Calu3 (cell line): ENCODE results near the gene SNX1. TPM values are rescaled to one million over a fixed set of nuclear protein-coding genes. Genes with fewer than 3 reads are reported as not detected.
"Not testable (repeated sequence)": the region's sequence is repeated elsewhere in the genome, so short reads cannot be mapped to it uniquely, and the experiment has no call there.

Source experiments
- BruUV-seq: library from RNA; stranded (reverse); fragments of 400-500 nt; replicated peaks from 2 replicates; lab custom pipeline; 2021; lab: Mats Ljungman, UMichigan
- CTCF ChIA-PET: fragments of 300-600 bp; sonication (Branson Sonifier 250); formaldehyde crosslinking; loops from one replicate; lab custom pipeline; 2022; ENCODE audit warnings: antibody characterized with exemption; lab: Charles Lee
- DNase-seq: peaks from one replicate; pipeline ENCODE4 v3.0.0; 2022
- H3K27ac Mint-ChIP-seq: one replicate; pipeline ENCODE4 v1.8.0; 2022; ENCODE audit warnings: mixed read lengths; ENCODE audit not compliant: unreplicated experiment
- H3K27me3 Mint-ChIP-seq: one replicate; pipeline ENCODE4 v1.8.0; 2022; ENCODE audit warnings: mixed read lengths; ENCODE audit not compliant: unreplicated experiment
- H3K36me3 Mint-ChIP-seq: one replicate; pipeline ENCODE4 v1.8.0; 2022; ENCODE audit warnings: mild to moderate bottlenecking, moderate library complexity, mixed read lengths; ENCODE audit not compliant: insufficient read depth, unreplicated experiment
- H3K4me1 Mint-ChIP-seq: one replicate; pipeline ENCODE4 v1.8.0; 2022; ENCODE audit warnings: mild to moderate bottlenecking, low read depth, mixed read lengths; ENCODE audit not compliant: unreplicated experiment
- H3K4me3 Mint-ChIP-seq: one replicate; pipeline ENCODE4 v1.8.0; 2022; ENCODE audit warnings: mild to moderate bottlenecking, low read depth, moderate library complexity, mixed read lengths; ENCODE audit not compliant: unreplicated experiment
- H3K9me3 Mint-ChIP-seq: one replicate; pipeline ENCODE4 v1.8.0; 2022; ENCODE audit warnings: low read depth, mixed read lengths; ENCODE audit not compliant: unreplicated experiment
- CTCF ChIP-seq: fragments of 200-600 bp; IDR thresholded peaks from one replicate; pipeline ENCODE4 v1.8.0; 2022; ENCODE audit warnings: antibody characterized with exemption; ENCODE audit not compliant: unreplicated experiment
- intact Hi-C: fragments of 100-400 bp; cut with micrococcal nuclease; formaldehyde crosslinking; loops from one replicate; pipeline ENCODE4 v1.10.0; 2022; ENCODE audit not compliant: unreplicated experiment
- total RNA-seq: library from RNA; stranded (reverse); gene quantifications from 2 replicates; pipeline ENCODE4 v1.2.3, GENCODE V29; 2022

Gene SNX1
- total RNA-seq, 1 experiment from 2014 or later: 108 TPM

GRCh38 chr15:64117759-64118487 is 22.1 kb downstream of the SNX1 start:
- DNase-seq: no peak
- no peaks in the 10 kb centered on the region for H3K4me1 Mint-ChIP-seq
- no peak overlapping the region for H3K4me3 Mint-ChIP-seq
- H3K27me3 Mint-ChIP-seq: no peaks in the 10 kb centered on the region
- TF ChIP-seq CTCF: no peak
- H3K9me3 Mint-ChIP-seq: no peaks in the 10 kb centered on the region
- CTCF ChIA-PET: no interaction called here
- BruUV-seq: no TSS peak
- H3K27ac Mint-ChIP-seq: no peak overlapping the region
- intact Hi-C loops: no loop called here
- H3K36me3 Mint-ChIP-seq: peaks cover 51% of the 10 kb centered on the region

DNA sequence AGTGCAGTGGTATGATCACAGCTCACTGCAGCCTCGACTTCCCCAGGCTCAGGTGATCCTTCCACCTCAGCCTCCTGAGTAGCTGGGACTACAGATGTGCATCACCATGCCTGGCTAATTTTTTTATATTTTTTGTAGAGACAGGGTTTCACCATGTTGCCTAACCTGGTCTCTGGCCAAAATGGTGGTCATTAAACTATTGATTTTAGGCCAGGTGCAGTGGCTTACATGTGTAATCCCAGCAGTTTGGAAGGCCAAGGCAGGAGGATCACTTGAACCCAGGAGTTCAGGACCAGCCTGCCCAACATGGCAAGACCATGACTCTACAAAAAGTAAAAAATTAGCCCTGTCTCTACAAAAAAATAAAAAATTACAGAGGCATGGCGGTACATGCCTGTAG is 24.5 kb downstream of the SNX1 start:
- H3K9me3 Mint-ChIP-seq, intact Hi-C loops, H3K4me3 Mint-ChIP-seq, H3K27ac Mint-ChIP-seq, DNase-seq, BruUV-seq, H3K4me1 Mint-ChIP-seq, H3K27me3 Mint-ChIP-seq, CTCF ChIA-PET: not testable (repeated sequence)
- peaks cover 42% of the 10 kb centered on the region for H3K36me3 Mint-ChIP-seq

DNA sequence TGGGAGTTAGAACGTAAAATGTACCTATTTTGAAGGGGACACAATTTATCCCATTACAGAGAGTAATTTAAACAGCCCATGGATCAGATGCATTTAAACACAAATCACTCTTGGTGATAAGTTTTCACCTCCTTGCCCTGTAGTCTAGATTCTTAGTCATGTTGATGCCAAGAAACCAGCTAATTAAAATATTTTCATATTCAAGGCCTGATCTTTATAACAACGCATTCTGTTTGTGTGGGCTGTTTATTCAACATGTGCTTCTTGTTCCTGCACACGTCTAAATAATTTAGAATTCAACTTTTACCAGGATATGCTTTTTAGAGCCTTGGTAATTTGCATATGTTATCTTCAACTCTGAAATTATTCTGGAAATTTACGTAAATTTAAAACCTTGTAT is 25.8 kb downstream of the SNX1 start:
- intact Hi-C loops: no loop called here
- CTCF ChIA-PET: no interaction called here
- no peak for TF ChIP-seq CTCF
- Mint-ChIP-seq H3K27ac (no peak overlapping the region), H3K9me3 (no peaks in the 10 kb centered on the region), H3K36me3 (peaks cover 42% of the 10 kb centered on the region), H3K4me3 (no peak overlapping the region), H3K4me1 (no peaks in the 10 kb centered on the region), H3K27me3 (no peaks in the 10 kb centered on the region)
- DNase-seq: no peak
- BruUV-seq: no TSS peak

DNA sequence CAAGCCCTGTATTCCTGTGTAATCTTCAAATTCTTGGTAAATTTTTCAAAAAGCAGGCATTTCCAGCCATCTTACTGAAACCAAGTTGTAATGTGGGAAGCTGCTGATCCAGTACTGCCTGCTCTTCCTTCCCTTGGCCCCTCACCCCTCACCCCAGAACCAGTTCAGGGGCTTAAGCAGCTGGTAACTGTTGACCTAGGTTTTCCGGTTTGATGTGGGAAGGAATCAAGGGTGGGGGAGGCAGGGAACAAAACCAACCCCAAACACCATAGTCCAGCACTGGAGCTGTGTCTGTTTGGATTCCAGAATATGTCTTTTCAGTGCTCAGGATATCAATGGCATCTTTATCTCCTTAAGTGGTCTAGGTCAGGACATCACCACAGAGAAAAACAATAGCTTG is 26.7 kb downstream of the SNX1 start:
- H3K36me3 Mint-ChIP-seq: peaks cover 42% of the 10 kb centered on the region
- BruUV-seq: no TSS peak
- DNase-seq: no peak
- CTCF ChIA-PET: no interaction called here
- no peaks in the 10 kb centered on the region for H3K9me3 Mint-ChIP-seq
- H3K27me3 Mint-ChIP-seq: no peaks in the 10 kb centered on the region
- no peaks in the 10 kb centered on the region for H3K4me1 Mint-ChIP-seq
- no peak overlapping the region for H3K27ac Mint-ChIP-seq
- no peak overlapping the region for H3K4me3 Mint-ChIP-seq
- no peak for TF ChIP-seq CTCF
- intact Hi-C loops: no loop called here

GRCh38 chr15:64122936-64123351 is 27.2 kb downstream of the SNX1 start:
- DNase-seq: no peak
- no peak overlapping the region for H3K27ac Mint-ChIP-seq
- TF ChIP-seq CTCF: no peak
- H3K36me3 Mint-ChIP-seq: peaks cover 45% of the 10 kb centered on the region
- no peaks in the 10 kb centered on the region for H3K4me1 Mint-ChIP-seq
- CTCF ChIA-PET: no interaction called here
- no peak overlapping the region for H3K4me3 Mint-ChIP-seq
- no peaks in the 10 kb centered on the region for H3K27me3 Mint-ChIP-seq
- BruUV-seq: no TSS peak
- intact Hi-C loops: no loop called here
- H3K9me3 Mint-ChIP-seq: no peaks in the 10 kb centered on the region
